Thyroid gland (tissue), 4 donors: ENCODE results near the gene GJC1.

Source experiments
- CTCF ChIP-seq, 6 experiments: fragments of 200-600 bp in 3 of 6; fragments of 450-650 bp in 3 of 6; sonication (generic) in 3 of 6; IDR thresholded peaks; one replicate each; pipeline ENCODE4 v1.5.1; 2016 to 2019; ENCODE audit warnings: antibody characterized with exemption in 6 of 6, mild to moderate bottlenecking in 2 of 6, inconsistent platforms in 1 of 6, moderate library complexity in 1 of 6
- POLR2A ChIP-seq, 2 donors: fragments of 450-650 bp; IDR thresholded peaks; one replicate each; pipeline ENCODE4 v1.6.1; 2017; ENCODE audit warnings: antibody characterized with exemption in 2 of 2, mild to moderate bottlenecking in 2 of 2, moderate library complexity in 1 of 2

- TF ChIP-seq POLR2A (IDR thresholded peaks at IDR 0.05) (no peak), CTCF (IDR thresholded peaks at IDR 0.05) (no peak)
Observed at GRCh38 chr17:44766409-44767038, 63.6 kb downstream of the GJC1 start.
